PC-3 (cell line): ENCODE results near the gene GLRX.

Experiments
- CTCF ChIP-seq: fragments of 300-600 bp; sonication (generic); conservative IDR thresholded peaks from 2 replicates; pipeline ENCODE4 v1.5.1; 2017; ENCODE audit warnings: antibody characterized with exemption, low read depth, mild to moderate bottlenecking, low read length
- EZH2 ChIP-seq: fragments of 300-600 bp; sonication (generic); IDR thresholded peaks from one replicate; pipeline ENCODE4 v1.6.1; 2017; ENCODE audit warnings: antibody characterized with exemption, mild to moderate bottlenecking, low read length; ENCODE audit not compliant: unreplicated experiment

DNA sequence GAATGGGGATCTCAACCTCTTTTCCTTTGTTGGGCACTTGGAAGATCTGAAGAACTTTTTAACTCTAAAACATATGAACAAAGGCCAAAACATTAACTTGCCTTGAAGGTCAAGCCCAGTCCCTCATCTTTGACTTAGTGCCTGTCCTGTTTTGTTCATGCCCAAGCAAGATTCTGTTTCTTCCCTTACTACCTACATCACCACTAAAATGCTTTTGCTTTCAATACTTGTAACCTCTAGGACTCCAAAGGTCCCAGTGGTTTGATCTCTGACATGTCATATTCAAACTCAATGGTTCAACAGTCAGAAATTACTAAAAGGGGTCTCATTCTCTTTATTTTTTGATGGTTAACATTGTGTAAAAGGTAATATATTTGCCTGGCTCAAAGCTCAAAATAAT is 24.0 kb downstream of the GLRX start:
- TF ChIP-seq CTCF, result no peak
- no peak for TF ChIP-seq EZH2
